CD4-positive, alpha-beta T cell (primary cell): ENCODE data around the gene RHOV. TPM values are rescaled to one million over a fixed set of nuclear protein-coding genes. Genes with fewer than 3 reads are reported as not detected.
A peak's percentile ranks its signal among the peaks of the same experiment; 100 is the strongest.

Experiments used
- ATAC-seq: fragments of 200-7000 bp; cut with Tn5 transposase; one replicate; pipeline ENCODE4 v1.10.0; 2022; ENCODE audit warnings: mild to moderate bottlenecking; ENCODE audit not compliant: poor library complexity
- CTCF ChIA-PET: fragments of 350-600 bp; sonication (Branson Sonifier 250); formaldehyde crosslinking; loops from one replicate; lab custom pipeline; 2021; ENCODE audit warnings: antibody characterized with exemption, inconsistent platforms; lab: Charles Lee
- POLR2A ChIA-PET: fragments of 350-600 bp; sonication (Branson Sonifier 250); formaldehyde crosslinking; loops from one replicate; lab custom pipeline; 2021; ENCODE audit warnings: antibody characterized with exemption, inconsistent platforms; lab: Charles Lee
- DNase-seq, 14 experiments: peaks; one replicate each; pipeline ENCODE4 v3.0.0-alpha.2; 2013 to 2020; ENCODE audit warnings: mixed read lengths in 2 of 14
- H3K27ac ChIP-seq, 2 donors: one replicate each; pipeline versions ENCODE4 v1.5.1 to v1.7.0; 2013; ENCODE audit warnings: low read length in 2 of 2, low read depth in 1 of 2, mild to moderate bottlenecking in 1 of 2
- H3K27me3 ChIP-seq, 2 experiments: 1 replicate in 1 of 2; 2 replicates in 1 of 2; pipeline versions ENCODE4 v1.6.1 to v1.7.0; 2013; ENCODE audit warnings: low read length in 2 of 2, control low read depth in 1 of 2, mild to moderate bottlenecking in 1 of 2, moderate library complexity in 1 of 2; ENCODE audit not compliant: insufficient read depth in 2 of 2, control insufficient read depth in 1 of 2
- H3K36me3 ChIP-seq: one replicate; pipeline ENCODE4 v1.6.1; 2013; ENCODE audit warnings: low read length, control low read depth; ENCODE audit not compliant: insufficient read depth
- H3K4me1 ChIP-seq: one replicate; pipeline ENCODE4 v1.6.1; 2013; ENCODE audit warnings: low read length, control low read depth; ENCODE audit not compliant: insufficient read depth
- H3K4me3 ChIP-seq: one replicate; pipeline ENCODE4 v1.5.1; 2013; ENCODE audit warnings: mild to moderate bottlenecking, low read length, moderate library complexity
- H3K9me3 ChIP-seq, 2 experiments: 1 replicate in 1 of 2; 2 replicates in 1 of 2; pipeline versions ENCODE4 v1.6.1 to v1.7.0; 2013; ENCODE audit warnings: low read length in 2 of 2, mild to moderate bottlenecking in 2 of 2, control low read depth in 1 of 2, moderate library complexity in 1 of 2; ENCODE audit not compliant: control insufficient read depth in 1 of 2, insufficient read depth in 1 of 2
- H3K27ac Mint-ChIP-seq: one replicate; pipeline ENCODE4 v1.8.0; 2020; ENCODE audit warnings: mixed read lengths
- H3K27me3 Mint-ChIP-seq: one replicate; pipeline ENCODE4 v1.8.0; 2021; ENCODE audit warnings: mixed read lengths
- H3K36me3 Mint-ChIP-seq: one replicate; pipeline ENCODE4 v1.8.0; 2021; ENCODE audit warnings: low read depth, mixed read lengths
- H3K4me1 Mint-ChIP-seq: one replicate; pipeline ENCODE4 v1.8.0; 2021; ENCODE audit warnings: low read depth, mixed read lengths
- H3K4me3 Mint-ChIP-seq: one replicate; pipeline ENCODE4 v1.8.0; 2020; ENCODE audit warnings: mild to moderate bottlenecking, mixed read lengths
- H3K9me3 Mint-ChIP-seq: one replicate; pipeline ENCODE4 v1.8.0; 2020; ENCODE audit warnings: mixed read lengths
- CTCF ChIP-seq: fragments of 200-600 bp; IDR thresholded peaks from one replicate; pipeline ENCODE4 v1.8.0; 2022; ENCODE audit warnings: antibody characterized with exemption, mild to moderate bottlenecking
- intact Hi-C, 2 experiments: fragments of 100-400 bp; cut with DNase I in 1 of 2; cut with micrococcal nuclease in 1 of 2; formaldehyde crosslinking; loops; one replicate each; pipeline versions ENCODE4 v1.15.1 to v1.9.0; 2023 to 2025; cut with DNase I, micrococcal nuclease
- total RNA-seq, 174 experiments: library from RNA in 2 of 174; stranded (reverse) in 2 of 174; gene quantifications; one replicate each; pipeline ENCODE4 v1.2.3 and lab custom pipeline; 2021 to 2026

Gene RHOV
- total RNA-seq, 2 experiments from 2014 or later, result 0.36 TPM

- Histone ChIP-seq H3K4me1 (peaks cover 14% of the 10 kb centered on the region), H3K27me3 (no peaks in the 10 kb centered on the region), H3K27ac (no peak overlapping the region), H3K9me3 (peaks cover 0 to 6% of the 10 kb centered on the region in 2 experiments), H3K4me3 (no peak overlapping the region), H3K36me3 (no peaks in the 10 kb centered on the region)
- Mint-ChIP-seq H3K27ac (no peak overlapping the region), H3K9me3 (no peaks in the 10 kb centered on the region), H3K36me3 (no peaks in the 10 kb centered on the region), H3K4me3 (peak overlapping the region; percentile 11), H3K27me3 (no peaks in the 10 kb centered on the region), H3K4me1 (peaks cover 5% of the 10 kb centered on the region)
- DNase-seq, result peak in 1 of 14 experiments; percentile 25
- ChIA-PET CTCF (interaction anchor here (1.2 to 1.9 kb wide), 3 partner anchors 9 to 22 kb away, joined by 3 to 9 read pairs (median 6); partner anchors contain the start of gene VPS18), POLR2A (interaction anchor here (0.9 kb wide), 1 partner anchor 22 kb away, joined by 3 read pairs; the partner anchor contains the start of gene VPS18)
- no peak for TF ChIP-seq CTCF
- intact Hi-C loops, result no loop called here
- ATAC-seq, result no peak
Measured at GRCh38 chr15:40871749-40872617, 2.1 kb downstream of the RHOV start.

- no peaks in the 10 kb centered on the region for H3K27me3 Mint-ChIP-seq
- no peak overlapping the region for H3K4me3 Mint-ChIP-seq
- H3K9me3 Mint-ChIP-seq, result no peaks in the 10 kb centered on the region
- intact Hi-C loops, result no loop called here
- H3K4me1 Mint-ChIP-seq, result peaks cover 5% of the 10 kb centered on the region
- Histone ChIP-seq H3K36me3 (no peaks in the 10 kb centered on the region), H3K27ac (no peak overlapping the region), H3K27me3 (no peaks in the 10 kb centered on the region), H3K4me1 (peaks cover 14% of the 10 kb centered on the region), H3K4me3 (no peak overlapping the region), H3K9me3 (peaks cover 0 to 6% of the 10 kb centered on the region in 2 experiments)
- H3K36me3 Mint-ChIP-seq, result no peaks in the 10 kb centered on the region
- CTCF ChIA-PET, result interaction anchor here (1.7 to 1.9 kb wide), 2 partner anchors 12 to 24 kb away, joined by 6 to 9 read pairs; partner anchors contain the start of gene VPS18
- POLR2A ChIA-PET, result no interaction called here
- no peak for DNase-seq
- no peak overlapping the region for H3K27ac Mint-ChIP-seq
- no peak for TF ChIP-seq CTCF
- no peak for ATAC-seq
Measured at GRCh38 chr15:40870716-40871115, 3.3 kb downstream of the RHOV start.

DNA sequence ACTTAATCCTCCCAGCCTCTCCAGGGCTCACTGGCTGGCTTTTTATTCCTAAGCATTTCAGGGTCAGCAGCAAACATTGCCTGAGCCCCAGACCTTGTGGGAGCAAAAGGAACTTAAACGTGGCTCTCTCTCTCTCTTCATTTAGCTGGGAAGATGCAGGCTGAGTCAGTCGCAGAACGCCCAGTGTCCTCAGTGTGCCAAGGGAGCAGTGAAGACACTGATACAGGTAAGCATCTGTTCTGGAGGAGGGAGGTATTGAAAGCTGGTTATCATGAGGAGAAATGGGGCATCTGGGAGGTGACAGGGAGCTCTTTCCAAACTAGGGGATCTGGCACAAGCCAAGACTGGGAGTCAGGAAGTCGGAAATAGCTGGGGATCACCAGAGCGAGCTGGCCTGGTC is 4.3 kb downstream of the RHOV start:
- intact Hi-C loops, result no loop called here
- Mint-ChIP-seq H3K4me1 (peaks cover 5% of the 10 kb centered on the region), H3K9me3 (no peaks in the 10 kb centered on the region), H3K27ac (no peak overlapping the region), H3K27me3 (no peaks in the 10 kb centered on the region), H3K36me3 (no peaks in the 10 kb centered on the region), H3K4me3 (no peak overlapping the region)
- POLR2A ChIA-PET, result no interaction called here
- no peaks in the 10 kb centered on the region for H3K27me3 ChIP-seq
- DNase-seq (no peak), ATAC-seq (no peak)
- no peak for TF ChIP-seq CTCF
- H3K4me3 ChIP-seq, result no peak overlapping the region
- H3K27ac ChIP-seq, result no peak overlapping the region
- CTCF ChIA-PET, result interaction anchor here (0.6 to 0.9 kb wide), 2 partner anchors 11 kb away, joined by 3 to 4 read pairs; no protein-coding TSS in a partner anchor
- H3K4me1 ChIP-seq, result peaks cover 14% of the 10 kb centered on the region
- H3K36me3 ChIP-seq, result no peaks in the 10 kb centered on the region
- peaks cover 0 to 6% of the 10 kb centered on the region in 2 experiments for H3K9me3 ChIP-seq
